ENCODE results near the gene FILIP1L. TPM values are rescaled to one million over a fixed set of nuclear protein-coding genes. Genes with fewer than 3 reads are reported as not detected.

The FILIP1L gene
- total and polyA plus RNA-seq, 2 of the 13 experiments (the other 11 are each of a cell fraction or from before 2014, with no cell fraction given) = 8.1 to 187 TPM

- 0 out of 2 replicates have a peak, but pooled peaks have one; percentile 22 for TF ChIP-seq ZNF503 (CRISPR knock-in tag; IDR thresholded peaks at IDR 0.05)
- TF ChIP-seq NAIF1 (CRISPR knock-in tag; IDR thresholded peaks at IDR 0.05; ENCODE audit: borderline replicate concordance) = no peak
- no peak for TF ChIP-seq SNAPC5 (CRISPR knock-in tag; IDR thresholded peaks at IDR 0.05; ENCODE audit: borderline replicate concordance)
- TF ChIP-seq CENPT (CRISPR knock-in tag; IDR thresholded peaks at IDR 0.05; ENCODE audit: low read depth) = no peak
- no peak for TF ChIP-seq ESRRA (CRISPR knock-in tag; IDR thresholded peaks at IDR 0.05; ENCODE audit: low read depth)
- peak in 1 of 2 experiments; percentile 70; a peak in 2 of 4 replicates for TF ChIP-seq ATF4 (CRISPR knock-in tag; IDR thresholded peaks at IDR 0.05)
- no peak for TF ChIP-seq ZNF577 (CRISPR knock-in tag; IDR thresholded peaks at IDR 0.05; ENCODE audit: borderline replicate concordance, low read depth)
- TF ChIP-seq PRDM15 (CRISPR knock-in tag; IDR thresholded peaks at IDR 0.05) = no peak
- peak; percentile 60; the same call in 1 of the 2 replicates for TF ChIP-seq GATAD2A (CRISPR knock-in tag; IDR thresholded peaks at IDR 0.05)
- 0 out of 2 replicates have a peak, but pooled peaks have one; percentile 18 for TF ChIP-seq ZBED4 (CRISPR knock-in tag; IDR thresholded peaks at IDR 0.05; ENCODE audit: borderline replicate concordance)
- no peak for TF ChIP-seq PATZ1 (CRISPR knock-in tag; IDR thresholded peaks at IDR 0.05)
- TF ChIP-seq KAT2B (IDR thresholded peaks at IDR 0.05; ENCODE audit: borderline replicate concordance, low read depth, low read length) = no peak
- no peak for TF ChIP-seq ZMYM2 (CRISPR knock-in tag; IDR thresholded peaks at IDR 0.05)
- TF ChIP-seq ZNF629 (CRISPR knock-in tag; conservative IDR thresholded peaks at IDR 0.05) = no peak
Observed at GRCh38 chr3:99846477-99847160, 267.7 kb downstream of the FILIP1L start (continued).

All from HepG2 (cell line).